KMS-11 (cell line): Measurements from ENCODE around the gene ZNF385B.

Experiments
- H2AFZ ChIP-seq: fragments of 200-600 bp; sonication (generic); 2 replicates; pipeline ENCODE4 v1.6.1; 2016; ENCODE audit warnings: antibody characterized with exemption, mixed run types, low read depth
- H3K27ac ChIP-seq: fragments of 200-600 bp; sonication (generic); 2 replicates; pipeline ENCODE4 v1.6.1; 2016; ENCODE audit warnings: mild to moderate bottlenecking, mixed run types
- H3K27me3 ChIP-seq: fragments of 200-600 bp; sonication (generic); 2 replicates; pipeline ENCODE4 v1.6.1; 2017; ENCODE audit warnings: mild to moderate bottlenecking, low read depth, mixed run types, moderate library complexity; ENCODE audit not compliant: insufficient read depth
- H3K36me3 ChIP-seq: fragments of 200-600 bp; sonication (generic); 2 replicates; pipeline ENCODE4 v1.6.1; 2017; ENCODE audit warnings: mild to moderate bottlenecking, mixed run types; ENCODE audit not compliant: insufficient read depth
- H3K4me1 ChIP-seq: fragments of 200-600 bp; sonication (generic); 2 replicates; pipeline ENCODE4 v1.6.1; 2016; ENCODE audit warnings: mild to moderate bottlenecking, low read depth, mixed run types; ENCODE audit not compliant: poor library complexity, severe bottlenecking
- H3K4me2 ChIP-seq: fragments of 200-600 bp; sonication (generic); 2 replicates; pipeline ENCODE4 v1.7.0; 2016; ENCODE audit warnings: mild to moderate bottlenecking, mixed run types
- H3K4me3 ChIP-seq: fragments of 200-600 bp; sonication (generic); IDR thresholded peaks from 2 replicates; pipeline ENCODE4 v1.6.1; 2017; ENCODE audit warnings: low read depth, low read length, mixed read lengths; ENCODE audit not compliant: insufficient read depth
- H3K79me2 ChIP-seq: fragments of 200-600 bp; sonication (generic); 2 replicates; pipeline ENCODE4 v1.6.1; 2016; ENCODE audit warnings: low read depth, mixed run types; ENCODE audit not compliant: insufficient read depth
- H3K9ac ChIP-seq: fragments of 200-600 bp; sonication (generic); 2 replicates; pipeline ENCODE4 v1.6.1; 2016; ENCODE audit warnings: mild to moderate bottlenecking, mixed run types
- H4K20me1 ChIP-seq: fragments of 200-600 bp; sonication (generic); 2 replicates; pipeline ENCODE4 v1.6.1; 2016; ENCODE audit warnings: mild to moderate bottlenecking, mixed run types; ENCODE audit not compliant: insufficient read depth
- CTCF ChIP-seq: fragments of 200-600 bp; sonication (generic); conservative IDR thresholded peaks from 2 replicates; pipeline ENCODE4 v1.6.1; 2017; ENCODE audit warnings: low read depth, mild to moderate bottlenecking, antibody characterized with exemption, low read length, moderate library complexity, mixed read lengths

ZNF385B gene

GRCh38 chr2:179899666-179900065 is 38.3 kb upstream of the ZNF385B start:
- Histone ChIP-seq H3K27ac (no peak overlapping the region), H3K27me3 (no peaks in the 10 kb centered on the region), H3K4me2 (no peak overlapping the region), H3K79me2 (no peaks in the 10 kb centered on the region), H3K9ac (no peak overlapping the region), H2AFZ (no peak overlapping the region), H4K20me1 (no peaks in the 10 kb centered on the region), H3K36me3 (no peaks in the 10 kb centered on the region), H3K4me3 (no peak overlapping the region), H3K4me1 (no peaks in the 10 kb centered on the region)
- TF ChIP-seq CTCF = no peak

GRCh38 chr2:179898873-179899272 is 37.5 kb upstream of the ZNF385B start:
- Histone ChIP-seq H3K79me2 (no peaks in the 10 kb centered on the region), H3K4me1 (no peaks in the 10 kb centered on the region), H3K4me2 (no peak overlapping the region), H2AFZ (peak overlapping the region; percentile 34; the same call in 1 of the 2 replicates), H3K9ac (no peak overlapping the region), H3K27ac (no peak overlapping the region), H3K27me3 (no peaks in the 10 kb centered on the region), H3K4me3 (no peak overlapping the region), H3K36me3 (no peaks in the 10 kb centered on the region), H4K20me1 (no peaks in the 10 kb centered on the region)
- TF ChIP-seq CTCF = peak; percentile 34

GRCh38 chr2:179893616-179894015 is 32.2 kb upstream of the ZNF385B start:
- no peak overlapping the region for H3K4me3 ChIP-seq
- no peaks in the 10 kb centered on the region for H3K27me3 ChIP-seq
- H4K20me1 ChIP-seq = no peaks in the 10 kb centered on the region
- no peak for TF ChIP-seq CTCF
- no peak overlapping the region for H2AFZ ChIP-seq
- no peak overlapping the region for H3K4me2 ChIP-seq
- no peaks in the 10 kb centered on the region for H3K79me2 ChIP-seq
- no peak overlapping the region for H3K9ac ChIP-seq
- H3K27ac ChIP-seq = no peak overlapping the region
- H3K4me1 ChIP-seq = no peaks in the 10 kb centered on the region
- no peaks in the 10 kb centered on the region for H3K36me3 ChIP-seq

- Histone ChIP-seq H3K36me3 (no peaks in the 10 kb centered on the region), H3K4me2 (no peak overlapping the region), H3K27ac (no peak overlapping the region), H3K4me1 (no peaks in the 10 kb centered on the region), H3K79me2 (no peaks in the 10 kb centered on the region), H3K4me3 (no peak overlapping the region), H4K20me1 (no peaks in the 10 kb centered on the region), H2AFZ (no peak overlapping the region), H3K9ac (no peak overlapping the region), H3K27me3 (no peaks in the 10 kb centered on the region)
- no peak for TF ChIP-seq CTCF
Observed at GRCh38 chr2:179891237-179891636, 29.8 kb upstream of the ZNF385B start.
